Ureter (tissue), 1 donor: ENCODE data around the gene RAVER1. TPM values are rescaled to one million over a fixed set of nuclear protein-coding genes. Genes with fewer than 3 reads are reported as not detected.

Experiments used
- DNase-seq: peaks from one replicate; pipeline ENCODE4 v3.0.0-alpha.2; 2020; ENCODE audit warnings: low spot score
- total RNA-seq: library from RNA; stranded (reverse); gene quantifications from one replicate; pipeline ENCODE4 v1.2.4, GENCODE V29; 2023
- donor health status: DM: yes; HTN: yes; CAD: no.

Gene RAVER1
- total RNA-seq, 1 donor from 2014 or later = 41.7 TPM

GRCh38 chr19:10270180-10270615, 63.1 kb downstream of the RAVER1 start:
- DNase-seq = peak; percentile 75

DNA sequence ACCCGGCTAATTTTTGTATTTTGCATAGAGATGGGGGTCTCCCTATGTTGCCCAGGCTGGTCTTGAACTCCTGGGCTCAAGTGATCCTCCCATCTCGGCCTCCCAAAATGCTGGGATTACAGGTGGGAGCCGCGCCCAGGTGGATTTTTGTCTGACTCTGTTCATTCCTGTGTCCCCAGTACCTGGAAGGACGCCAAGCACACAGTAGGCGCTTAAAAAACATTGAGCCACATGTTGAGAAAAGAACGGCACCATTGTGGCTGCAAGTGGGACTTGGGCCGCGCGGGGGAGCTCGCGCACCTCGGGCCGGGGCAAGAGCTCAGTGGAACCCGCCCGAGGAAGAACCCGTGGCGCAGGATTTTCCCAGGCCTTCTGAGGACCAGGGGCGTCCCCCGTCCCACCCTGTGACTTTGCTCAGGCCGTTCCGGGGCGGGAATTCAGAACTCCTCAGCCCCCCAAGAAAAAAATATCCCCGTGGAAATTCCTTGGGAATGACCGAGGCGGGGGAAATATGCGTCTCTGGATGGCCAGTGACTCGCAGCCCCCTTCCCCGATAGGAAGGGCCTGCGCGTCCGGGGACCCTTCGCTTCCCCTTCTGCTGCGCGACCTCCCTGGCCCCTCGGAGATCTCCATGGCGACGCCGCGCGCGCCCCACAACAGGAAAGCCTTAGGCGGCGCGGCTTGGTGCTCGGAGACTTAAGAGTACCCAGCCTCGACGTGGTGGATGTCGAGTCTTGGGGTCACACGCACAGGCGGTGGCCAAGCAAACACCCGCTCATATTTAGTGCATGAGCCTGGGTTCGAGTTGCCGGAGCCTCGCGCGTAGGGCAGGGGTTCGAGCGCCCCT, 63.8 kb downstream of the RAVER1 start:
- peak; percentile 90 for DNase-seq

DNA sequence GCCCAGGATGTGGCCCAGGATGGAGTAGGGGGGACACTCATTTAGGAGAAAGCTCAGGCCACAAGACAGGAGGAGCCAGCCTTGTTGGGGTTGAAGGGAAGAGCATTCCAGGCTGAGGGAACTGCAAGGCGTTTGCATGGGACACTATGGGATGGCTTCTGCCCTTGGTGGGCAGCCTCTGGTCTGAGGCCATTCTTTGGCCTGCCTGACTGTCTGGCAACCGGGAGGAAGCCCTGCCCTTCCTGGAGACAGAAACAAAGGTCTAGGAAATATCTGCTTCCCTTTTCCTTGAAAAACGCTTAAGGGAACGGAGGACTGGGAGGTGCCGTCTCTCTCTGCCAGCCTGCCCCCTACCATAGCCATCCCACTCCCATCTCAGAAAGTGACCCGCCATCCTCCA, 65.3 kb downstream of the RAVER1 start:
- no peak for DNase-seq

GRCh38 chr19:10266706-10267105, 66.6 kb downstream of the RAVER1 start:
- no peak for DNase-seq

Other genes starting within 250 kb of the RAVER1 start
- gene SHFL, start 247.2 kb downstream of the RAVER1 start, total RNA-seq = 44.6 TPM
- 0.81 TPM for gene ANGPTL6, start 230.9 kb downstream of the RAVER1 start, total RNA-seq
- 78.6 TPM for gene PPAN, start 227.2 kb downstream of the RAVER1 start, total RNA-seq
- 25.6 TPM for gene P2RY11, start 221.8 kb downstream of the RAVER1 start, total RNA-seq
- gene EIF3G, start 213.6 kb downstream of the RAVER1 start, total RNA-seq = 238 TPM
- gene DNMT1, start 138.6 kb downstream of the RAVER1 start, total RNA-seq = 61.1 TPM
- 10.9 TPM for gene S1PR2, start 102.2 kb downstream of the RAVER1 start, total RNA-seq
- 65.3 TPM for gene MRPL4, start 81.3 kb downstream of the RAVER1 start, total RNA-seq
- gene ICAM1, start 62.4 kb downstream of the RAVER1 start, total RNA-seq = 20.4 TPM
- gene ICAM4, start 46.6 kb downstream of the RAVER1 start, total RNA-seq = 1.0 TPM
- 1.8 TPM for gene ICAM5, start 43.6 kb downstream of the RAVER1 start, total RNA-seq
- gene ZGLP1, start 23.7 kb downstream of the RAVER1 start, total RNA-seq = 6.3 TPM
- 25.8 TPM for gene FDX2, start 17.5 kb downstream of the RAVER1 start, total RNA-seq
- gene ICAM3, start 6.1 kb upstream of the RAVER1 start, total RNA-seq = 8.7 TPM
- gene TYK2, start 47.0 kb upstream of the RAVER1 start, total RNA-seq = 142 TPM
- 192 TPM for gene CDC37, start 70.0 kb upstream of the RAVER1 start, total RNA-seq
- gene PDE4A, start 87.0 kb upstream of the RAVER1 start, total RNA-seq = 9.4 TPM
- gene KEAP1, start 169.8 kb upstream of the RAVER1 start, total RNA-seq = 52.6 TPM
- gene S1PR5, start 183.9 kb upstream of the RAVER1 start, total RNA-seq = 4.6 TPM
- gene ATG4D, start 210.4 kb upstream of the RAVER1 start, total RNA-seq = 36.7 TPM
- gene KRI1, start 232.5 kb upstream of the RAVER1 start, total RNA-seq = 32.5 TPM
- 5.4 TPM for gene CDKN2D, start 235.4 kb upstream of the RAVER1 start, total RNA-seq